Astrocyte (in vitro differentiated cells and primary cell): ENCODE data around the gene HYAL2. TPM values are rescaled to one million over a fixed set of nuclear protein-coding genes. Genes with fewer than 3 reads are reported as not detected.

ENCODE experiments used
- DNase-seq: peaks from one replicate; pipeline ENCODE4 v3.0.0-alpha.2; 2010; ENCODE audit warnings: low read depth
- FAIRE-seq: peaks from 2 replicates; lab custom pipeline; 2011; peaks lifted over from hg19 to GRCh38; lab: Jason Lieb, UNC
- H2AFZ ChIP-seq: 2 replicates; pipeline ENCODE4 v1.6.0; 2012; ENCODE audit warnings: low read depth, low read length, inconsistent platforms
- H3K27ac ChIP-seq: 2 replicates; pipeline ENCODE4 v1.5.1; 2011; ENCODE audit warnings: low read depth, low read length, inconsistent platforms
- H3K27me3 ChIP-seq: 2 replicates; pipeline ENCODE4 v1.6.0; 2011; ENCODE audit warnings: low read length, inconsistent platforms; ENCODE audit not compliant: insufficient read depth
- H3K36me3 ChIP-seq: 2 replicates; pipeline ENCODE4 v1.5.1; 2011; ENCODE audit warnings: low read length, inconsistent platforms; ENCODE audit not compliant: insufficient read depth
- H3K4me1 ChIP-seq: 2 replicates; pipeline ENCODE4 v1.5.1; 2011; ENCODE audit warnings: low read length, inconsistent platforms; ENCODE audit not compliant: insufficient read depth
- H3K4me2 ChIP-seq: 2 replicates; pipeline ENCODE4 v1.6.0; 2012; ENCODE audit warnings: low read length, inconsistent platforms
- H3K4me3 ChIP-seq: 2 replicates; pipeline ENCODE4 v1.5.1; 2011; ENCODE audit warnings: low read depth, mild to moderate bottlenecking, low read length, inconsistent platforms; ENCODE audit not compliant: insufficient read depth
- H3K79me2 ChIP-seq: 2 replicates; pipeline ENCODE4 v1.6.0; 2012; ENCODE audit warnings: mild to moderate bottlenecking, low read length, inconsistent platforms; ENCODE audit not compliant: insufficient read depth
- H3K9ac ChIP-seq: 2 replicates; pipeline ENCODE4 v1.6.0; 2012; ENCODE audit warnings: mild to moderate bottlenecking, low read length, inconsistent platforms
- H3K9me3 ChIP-seq: 2 replicates; pipeline ENCODE4 v1.5.1; 2012; ENCODE audit warnings: low read depth, mild to moderate bottlenecking, low read length, inconsistent platforms; ENCODE audit not compliant: insufficient read depth
- H4K20me1 ChIP-seq: 2 replicates; pipeline ENCODE4 v1.6.0; 2012; ENCODE audit warnings: low read length, inconsistent platforms; ENCODE audit not compliant: insufficient read depth
- H3K27ac Mint-ChIP-seq: one replicate; pipeline ENCODE4 v1.8.0; 2021; ENCODE audit warnings: mild to moderate bottlenecking, mixed read lengths; ENCODE audit not compliant: unreplicated experiment
- H3K27me3 Mint-ChIP-seq: one replicate; pipeline ENCODE4 v1.8.0; 2021; ENCODE audit warnings: low read depth, mixed read lengths; ENCODE audit not compliant: unreplicated experiment
- H3K36me3 Mint-ChIP-seq: one replicate; pipeline ENCODE4 v1.8.0; 2021; ENCODE audit warnings: low read depth, mixed read lengths; ENCODE audit not compliant: unreplicated experiment
- H3K4me1 Mint-ChIP-seq: one replicate; pipeline ENCODE4 v1.8.0; 2021; ENCODE audit warnings: low read depth, mixed read lengths; ENCODE audit not compliant: unreplicated experiment
- H3K4me3 Mint-ChIP-seq: one replicate; pipeline ENCODE4 v1.8.0; 2021; ENCODE audit warnings: mild to moderate bottlenecking, moderate library complexity, mixed read lengths; ENCODE audit not compliant: unreplicated experiment
- H3K9me3 Mint-ChIP-seq: one replicate; pipeline ENCODE4 v1.8.0; 2021; ENCODE audit warnings: mild to moderate bottlenecking, mixed read lengths; ENCODE audit not compliant: unreplicated experiment
- CTCF ChIP-seq: IDR thresholded peaks from 2 replicates; pipeline ENCODE4 v1.5.1; 2011; ENCODE audit warnings: low read depth, mild to moderate bottlenecking, inconsistent platforms, low read length, moderate library complexity; ENCODE audit not compliant: insufficient read depth
- EZH2 ChIP-seq: IDR thresholded peaks from 2 replicates; pipeline ENCODE4 v1.6.1; 2012; ENCODE audit warnings: mild to moderate bottlenecking, low read length, inconsistent platforms; ENCODE audit not compliant: insufficient read depth
- total RNA-seq: library from RNA; stranded (reverse); gene quantifications from 2 replicates; pipeline ENCODE4 v1.2.1, GENCODE V29; 2021

HYAL2 gene
- total RNA-seq, 1 donor from 2014 or later, result 42.9 TPM

GRCh38 chr3:50299929-50300680 lies 22.4 kb downstream of the HYAL2 start:
- peak overlapping the region; percentile 78 for H3K9ac ChIP-seq
- Mint-ChIP-seq H3K36me3 (no peaks in the 10 kb centered on the region), H3K9me3 (no peaks in the 10 kb centered on the region), H3K27me3 (no peaks in the 10 kb centered on the region), H3K4me1 (peaks cover 11% of the 10 kb centered on the region), H3K27ac (peak overlapping the region; percentile 41), H3K4me3 (peak overlapping the region; percentile 96)
- FAIRE-seq (no peak), DNase-seq (peak; percentile 47)
- H2AFZ ChIP-seq, result peak overlapping the region; percentile 89
- no peaks in the 10 kb centered on the region for H3K9me3 ChIP-seq
- H3K27ac ChIP-seq, result peak overlapping the region; percentile 70
- peak overlapping the region; percentile 91 for H3K4me2 ChIP-seq
- no peaks in the 10 kb centered on the region for H4K20me1 ChIP-seq
- no peaks in the 10 kb centered on the region for H3K36me3 ChIP-seq
- peaks cover 7% of the 10 kb centered on the region for H3K79me2 ChIP-seq
- no peaks in the 10 kb centered on the region for H3K27me3 ChIP-seq
- no peak for TF ChIP-seq EZH2
- TF ChIP-seq CTCF, result no peak
- H3K4me1 ChIP-seq, result peaks cover 17% of the 10 kb centered on the region
- peak overlapping the region; percentile 61 for H3K4me3 ChIP-seq

- Histone ChIP-seq H2AFZ (peak overlapping the region; percentile 89), H3K4me3 (peak overlapping the region; percentile 61), H3K27ac (peak overlapping the region; percentile 70), H4K20me1 (no peaks in the 10 kb centered on the region), H3K9me3 (no peaks in the 10 kb centered on the region), H3K36me3 (no peaks in the 10 kb centered on the region), H3K9ac (peak overlapping the region; percentile 78), H3K4me2 (peak overlapping the region; percentile 91), H3K27me3 (no peaks in the 10 kb centered on the region), H3K79me2 (peaks cover 7% of the 10 kb centered on the region), H3K4me1 (peaks cover 17% of the 10 kb centered on the region)
- H3K27me3 Mint-ChIP-seq, result no peaks in the 10 kb centered on the region
- no peaks in the 10 kb centered on the region for H3K9me3 Mint-ChIP-seq
- TF ChIP-seq CTCF (no peak), EZH2 (no peak)
- peak overlapping the region; percentile 89 for H3K27ac Mint-ChIP-seq
- H3K4me3 Mint-ChIP-seq, result peak overlapping the region; percentile 96
- no peak for DNase-seq
- FAIRE-seq, result peak; percentile 37
- no peaks in the 10 kb centered on the region for H3K36me3 Mint-ChIP-seq
- peaks cover 8% of the 10 kb centered on the region for H3K4me1 Mint-ChIP-seq
Observed at GRCh38 chr3:50299638-50299928, 23.0 kb downstream of the HYAL2 start.
